HG02970 (cell line): ENCODE measurements around the gene POLQ.
"Not testable (repeated sequence)": the region's sequence is repeated elsewhere in the genome, so short reads cannot be mapped to it uniquely, and the experiment has no call there.

Experiments used
- ATAC-seq: cut with Tn5 transposase; IDR thresholded peaks from one replicate; pipeline ENCODE4 v1.9.1; 2021; ENCODE audit warnings: mild to moderate bottlenecking, moderate library complexity, moderate number of reproducible peaks; ENCODE audit not compliant: unreplicated experiment, low FRiP score

POLQ gene

GRCh38 chr3:121515313-121515712 is 30.5 kb downstream of the POLQ start:
- no peak for ATAC-seq

DNA sequence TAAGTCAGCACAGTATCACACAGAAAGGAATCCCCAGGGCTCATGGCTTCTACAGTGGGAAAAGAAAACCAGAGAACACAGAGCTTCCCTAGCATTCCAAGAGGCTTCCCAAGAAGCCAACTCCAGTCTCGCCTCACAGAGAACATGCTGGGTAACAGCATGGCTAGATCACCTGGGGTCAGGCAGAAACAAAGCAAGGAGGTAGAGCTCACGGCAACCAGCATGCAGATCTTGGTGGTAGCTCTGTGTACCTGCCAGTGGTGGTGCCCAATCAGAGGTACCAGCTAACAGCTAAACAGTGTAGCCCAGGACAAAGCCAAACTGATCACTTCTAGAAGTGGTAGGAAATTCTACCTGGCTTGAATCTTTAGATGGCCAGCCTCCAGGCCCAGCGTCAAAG is 31.3 kb downstream of the POLQ start:
- no peak for ATAC-seq

DNA sequence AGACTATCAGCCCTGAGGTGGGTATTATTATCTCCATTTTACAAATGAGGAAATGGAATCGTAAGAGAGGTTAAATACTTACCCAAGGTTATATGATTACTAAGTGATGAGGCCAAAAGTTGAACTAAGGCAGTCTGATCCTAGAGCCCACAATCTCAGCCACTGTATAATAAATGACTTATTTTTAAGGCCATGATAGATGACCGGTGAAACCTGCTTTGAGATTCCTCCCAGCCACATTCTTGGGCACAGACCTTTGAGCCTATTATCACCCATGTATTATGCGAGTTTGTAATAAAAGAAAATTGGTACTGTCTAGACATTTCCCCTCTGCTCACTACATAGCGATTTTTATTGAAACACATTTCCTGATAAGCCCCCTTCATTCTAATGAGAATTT is 37.4 kb downstream of the POLQ start:
- ATAC-seq: no peak

- no peak for ATAC-seq
Observed at GRCh38 chr3:121505256-121505655, 40.5 kb downstream of the POLQ start.

GRCh38 chr3:121504618-121505017 is 41.2 kb downstream of the POLQ start:
- ATAC-seq: no peak

- no peak for ATAC-seq
Observed at GRCh38 chr3:121496786-121497185, 49.0 kb downstream of the POLQ start.

- ATAC-seq: no peak
Observed at GRCh38 chr3:121493431-121493830, 52.4 kb downstream of the POLQ start.

DNA sequence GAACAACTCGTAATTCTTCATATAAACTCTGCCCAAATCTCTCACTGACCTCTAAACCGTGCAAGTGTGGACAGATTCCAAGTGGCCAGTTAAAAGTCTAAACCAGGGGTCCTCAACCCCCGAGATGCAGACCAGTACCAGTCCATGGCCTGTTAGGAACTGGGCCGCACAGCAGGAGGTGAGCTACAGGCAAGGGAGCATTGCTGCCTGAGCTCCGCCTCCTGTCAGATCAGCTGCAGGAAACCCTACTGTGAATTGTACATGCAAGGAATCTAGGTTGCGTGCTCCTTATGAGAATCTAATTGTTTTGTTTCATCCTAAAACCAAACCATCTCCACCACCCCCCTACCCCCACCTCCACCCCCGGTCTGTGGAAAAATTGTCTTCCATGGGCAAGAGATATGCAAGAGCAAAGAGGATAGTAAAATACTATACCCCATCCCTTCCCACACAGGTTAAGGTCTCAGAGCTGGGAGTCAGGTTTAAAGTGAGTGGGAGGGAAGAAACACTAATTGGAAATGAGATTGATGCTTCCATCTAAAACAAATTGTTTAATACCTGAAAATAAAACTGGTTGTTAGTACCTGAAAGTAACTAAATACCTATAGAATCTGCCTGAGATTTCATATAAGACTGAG is 54.0 kb downstream of the POLQ start:
- no peak for ATAC-seq

- no peak for ATAC-seq
Observed at GRCh38 chr3:121490161-121490560, 55.6 kb downstream of the POLQ start.

DNA sequence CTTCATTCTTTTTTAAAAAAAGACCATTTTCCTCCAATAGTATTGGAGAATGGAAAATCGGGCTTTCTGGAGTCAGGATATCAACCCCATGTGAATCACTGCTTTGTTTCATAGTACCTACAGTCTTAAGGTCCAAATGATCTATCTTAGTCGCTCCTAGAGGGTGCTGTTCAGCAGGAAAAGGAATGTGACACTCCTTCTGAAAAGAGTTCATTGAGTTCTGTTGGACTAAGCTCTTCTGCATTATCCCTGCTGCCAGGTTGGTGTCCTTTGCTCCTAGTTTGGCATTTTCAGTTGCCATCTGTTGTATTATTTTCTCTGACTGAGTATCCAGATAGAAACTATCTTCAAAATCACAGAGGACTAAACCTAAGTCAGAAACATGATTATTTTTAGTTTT is 57.2 kb downstream of the POLQ start:
- ATAC-seq: no peak

- ATAC-seq: no peak
Observed at GRCh38 chr3:121483290-121483689, 62.5 kb downstream of the POLQ start.

DNA sequence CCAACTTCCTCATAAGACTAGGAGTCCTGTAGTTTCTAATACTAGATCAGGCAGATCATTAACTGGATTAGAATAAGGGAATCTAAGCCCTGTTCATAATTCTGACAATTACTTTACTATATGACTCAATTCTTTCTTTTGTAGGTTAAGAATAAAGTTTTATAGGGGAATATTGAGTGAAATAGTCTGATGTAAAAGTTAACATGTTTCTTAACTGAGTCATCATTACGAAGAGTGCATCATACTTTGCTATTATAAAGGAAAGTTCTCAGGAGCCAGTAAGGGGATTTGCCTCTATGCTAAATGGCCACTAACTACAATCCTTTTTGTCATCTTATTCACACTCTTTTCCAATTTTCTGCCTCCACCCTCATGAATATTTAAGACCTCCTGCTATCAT is 63.1 kb downstream of the POLQ start:
- no peak for ATAC-seq

- ATAC-seq: no peak
Observed at GRCh38 chr3:121481106-121481880, 64.5 kb downstream of the POLQ start.

DNA sequence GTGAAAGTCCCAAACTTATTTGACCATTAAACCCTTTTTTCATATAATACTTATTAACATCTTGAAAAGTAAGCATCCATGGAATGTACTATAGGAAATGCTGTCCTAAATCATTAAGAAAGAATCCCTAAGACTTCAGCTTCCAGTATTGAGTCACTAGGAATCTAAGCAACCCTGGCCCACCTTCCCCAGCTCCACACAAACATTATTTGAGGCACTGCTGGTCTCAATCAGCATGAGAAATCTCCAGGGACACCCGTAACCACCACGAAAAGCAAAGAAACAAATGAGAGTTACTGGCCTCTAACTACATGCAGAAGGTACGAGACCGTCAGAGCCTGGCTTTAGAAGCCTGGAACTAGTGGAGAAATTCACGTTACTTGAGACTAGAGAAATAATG is 68.2 kb downstream of the POLQ start:
- no peak for ATAC-seq

GRCh38 chr3:121473001-121473400 is 72.8 kb downstream of the POLQ start:
- ATAC-seq: no peak

DNA sequence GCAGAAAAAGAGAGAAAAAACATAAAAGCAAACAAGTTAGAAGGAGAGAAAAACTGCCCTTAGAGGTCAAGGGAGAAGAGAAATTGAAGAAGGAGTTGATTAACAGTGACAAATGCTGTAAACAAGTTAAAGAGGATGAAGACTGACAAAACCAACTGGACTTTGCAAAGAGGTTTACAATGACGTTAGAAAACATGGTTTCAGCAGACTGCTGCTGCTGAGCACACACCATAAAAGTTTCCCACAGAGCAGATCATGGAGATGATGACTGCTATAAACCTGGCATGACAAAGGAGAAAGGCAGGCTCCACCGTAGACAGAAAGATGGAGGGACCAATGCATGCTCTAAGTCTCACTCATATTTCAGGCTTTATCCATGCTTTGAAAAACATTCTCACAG is 78.7 kb downstream of the POLQ start:
- ATAC-seq: no peak

DNA sequence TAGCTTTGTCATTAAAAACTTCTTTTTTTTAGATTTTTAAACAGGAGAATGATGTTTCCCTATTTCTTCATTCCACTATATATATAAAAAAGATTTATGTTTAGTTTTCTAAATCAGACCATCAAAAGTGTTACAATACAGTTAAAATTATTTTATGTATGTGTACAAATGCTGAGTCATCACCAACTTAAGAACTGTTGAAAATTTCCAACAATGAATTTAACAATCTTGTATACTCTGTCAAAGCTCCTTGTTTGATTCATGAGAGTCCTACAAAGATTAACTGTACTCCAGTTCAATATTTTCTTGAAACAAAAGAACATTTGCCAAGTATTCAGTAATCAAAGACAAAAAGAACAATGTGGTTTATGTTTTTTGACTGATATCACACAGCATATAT is 82.0 kb downstream of the POLQ start:
- no peak for ATAC-seq

DNA sequence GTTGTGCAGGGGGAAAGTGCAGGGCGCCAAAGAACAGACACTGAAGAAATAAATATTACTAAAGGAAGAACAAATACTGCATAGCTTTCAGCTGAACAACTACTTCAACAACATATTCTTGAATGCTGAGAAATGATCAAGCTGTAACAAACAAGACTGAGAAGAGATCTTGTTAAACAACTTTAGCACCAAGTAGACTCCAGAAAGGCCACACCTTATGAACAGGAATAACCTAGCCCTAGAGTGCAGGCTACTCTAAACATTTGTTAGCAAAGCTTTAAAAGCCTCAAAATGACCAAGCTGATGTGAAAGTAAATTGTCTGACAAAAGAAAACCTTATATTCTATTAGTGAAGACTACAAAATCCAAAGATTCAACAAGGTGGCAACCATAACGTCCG is 83.2 kb downstream of the POLQ start:
- no peak for ATAC-seq

GRCh38 chr3:121451752-121452151 is 94.0 kb downstream of the POLQ start:
- not testable (repeated sequence) for ATAC-seq

- ATAC-seq: no peak
Observed at GRCh38 chr3:121443456-121443855, 102.3 kb downstream of the POLQ start.

DNA sequence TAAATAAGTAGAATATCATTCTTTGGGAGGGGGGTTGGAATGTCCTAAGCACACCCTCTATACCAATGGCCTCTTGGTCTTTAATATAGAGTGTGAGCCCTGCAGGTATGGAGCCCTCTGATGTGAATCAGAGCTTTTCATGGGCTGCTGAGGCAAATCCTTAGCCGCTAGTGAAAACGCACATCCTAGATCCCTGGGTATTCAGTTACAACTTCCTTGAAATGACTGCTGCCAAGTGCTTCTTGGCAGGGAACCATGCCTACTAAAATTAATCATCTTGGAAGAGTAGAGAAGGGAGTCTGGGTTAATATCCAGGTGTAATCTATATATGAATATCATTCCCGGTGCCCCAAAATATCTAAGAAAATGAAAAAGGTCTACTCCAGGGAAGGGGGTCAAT is 109.1 kb downstream of the POLQ start:
- ATAC-seq: no peak

- ATAC-seq: no peak
Observed at GRCh38 chr3:121436074-121436473, 109.7 kb downstream of the POLQ start.
